Right cardiac atrium (tissue), 5 donors: ENCODE results near the gene PEX6. TPM values are rescaled to one million over a fixed set of nuclear protein-coding genes. Genes with fewer than 3 reads are reported as not detected.
A peak's percentile ranks its signal among the peaks of the same experiment; 100 is the strongest.

ENCODE experiments used
- ATAC-seq, 2 donors: fragments of 200-7000 bp; cut with Tn5 transposase; one replicate each; pipeline versions ENCODE4 v1.8.0 to v1.9.1; 2020; ENCODE audit warnings: moderate library complexity in 2 of 2, mild to moderate bottlenecking in 1 of 2
- DNase-seq, 3 donors: peaks; one replicate each; pipeline ENCODE4 v3.0.0-alpha.2; 2020
- H3K27ac ChIP-seq: one replicate; pipeline ENCODE4 v1.5.1; 2013; ENCODE audit warnings: mild to moderate bottlenecking, low read length, control low read depth, moderate library complexity
- H3K27me3 ChIP-seq: one replicate; pipeline ENCODE4 v1.6.1; 2013; ENCODE audit not compliant: control insufficient read depth, insufficient read depth
- H3K4me1 ChIP-seq: one replicate; pipeline ENCODE4 v1.6.1; 2013; ENCODE audit warnings: low read length; ENCODE audit not compliant: control insufficient read depth, insufficient read depth
- H3K4me3 ChIP-seq: one replicate; pipeline ENCODE4 v1.5.1; 2013; ENCODE audit warnings: low read length, control low read depth
- H3K9me3 ChIP-seq: one replicate; pipeline ENCODE4 v1.6.1; 2013; ENCODE audit warnings: low read length; ENCODE audit not compliant: control insufficient read depth
- WGBS: extraction: QIAGEN DNeasy Blood & Tissue Kit; methylation state at CpG from one replicate; pipeline ENCODE4 v1.1.7; 2013; 5-methylcytosine and 5-hydroxymethylcytosine counted together
- intact Hi-C, 4 donors: fragments of 100-400 bp; cut with DNase I; formaldehyde crosslinking; loops; one replicate each; pipeline versions ENCODE4 v1.11.0 to v1.14.0; 2022 to 2023
- polyA plus RNA-seq: library from polyadenylated mRNA; stranded (reverse); fragments of 200-250 nt; gene quantifications from one replicate; pipeline ENCODE4 v1.2.3, GENCODE V29; 2013
- total RNA-seq, 4 donors: library from RNA; stranded (reverse); fragmentation: NEBNext Ultra II Directional; extraction: Animal tissue kit (Norgen Biotek cat#: 25700); gene quantifications; one replicate each; pipeline ENCODE4 v1.2.1, GENCODE V29; 2021
- donor health status: healthy with polysubstance abuse.
- donor health status: DM: no; HTN: yes; CAD: no.
- donor health status: DM: no; HTN: no; CAD: no.
- donor health status: DM: no; HTN: yes; CAD: no; lungs with severe emphysema.
- donor health status: DM: yes; HTN: yes; CAD: no.

The PEX6 gene
- total and polyA plus RNA-seq, 5 donors = 16.1 to 30.8 (median 17.9) TPM

DNA sequence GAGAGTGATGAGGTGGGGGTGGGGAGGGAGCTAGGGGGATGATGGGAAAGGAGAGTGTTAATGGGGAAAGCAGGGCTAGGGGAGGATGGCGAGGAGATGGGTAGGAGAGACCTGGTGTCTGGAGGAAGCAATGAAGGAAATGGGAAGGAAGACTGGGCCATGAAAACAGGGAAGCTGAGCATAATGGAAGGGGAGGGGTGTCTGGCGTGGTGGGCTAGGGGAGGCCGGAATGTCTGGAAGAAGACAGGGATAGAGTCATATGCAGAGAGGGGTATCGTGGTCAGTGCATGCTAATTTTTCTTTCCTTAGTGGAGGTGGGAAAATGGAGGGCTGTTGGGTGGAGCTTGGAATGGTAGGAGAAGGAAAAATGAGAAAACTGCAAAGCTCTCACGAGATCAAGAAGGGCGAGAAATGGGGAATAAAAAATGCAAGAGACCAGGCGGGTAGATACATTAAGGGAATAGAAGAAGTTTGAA lies 35.5 kb upstream of the PEX6 start:
- H3K4me1 ChIP-seq = peaks cover 3% of the 10 kb centered on the region
- intact Hi-C loops = loop anchor here in 2 of 4 donors (5.0 kb wide), 2 partner anchors 38 to 128 kb away; partner anchors contain the start of gene CUL7 (in 1 of the 2)
- no peaks in the 10 kb centered on the region for H3K27me3 ChIP-seq
- ATAC-seq = no peak
- peak overlapping the region; percentile 49 for H3K4me3 ChIP-seq
- WGBS = under 1% methylated on average over 7 of the region's 7 CpGs
- H3K9me3 ChIP-seq = no peaks in the 10 kb centered on the region
- peak overlapping the region; percentile 28 for H3K27ac ChIP-seq
- DNase-seq = no peak

DNA sequence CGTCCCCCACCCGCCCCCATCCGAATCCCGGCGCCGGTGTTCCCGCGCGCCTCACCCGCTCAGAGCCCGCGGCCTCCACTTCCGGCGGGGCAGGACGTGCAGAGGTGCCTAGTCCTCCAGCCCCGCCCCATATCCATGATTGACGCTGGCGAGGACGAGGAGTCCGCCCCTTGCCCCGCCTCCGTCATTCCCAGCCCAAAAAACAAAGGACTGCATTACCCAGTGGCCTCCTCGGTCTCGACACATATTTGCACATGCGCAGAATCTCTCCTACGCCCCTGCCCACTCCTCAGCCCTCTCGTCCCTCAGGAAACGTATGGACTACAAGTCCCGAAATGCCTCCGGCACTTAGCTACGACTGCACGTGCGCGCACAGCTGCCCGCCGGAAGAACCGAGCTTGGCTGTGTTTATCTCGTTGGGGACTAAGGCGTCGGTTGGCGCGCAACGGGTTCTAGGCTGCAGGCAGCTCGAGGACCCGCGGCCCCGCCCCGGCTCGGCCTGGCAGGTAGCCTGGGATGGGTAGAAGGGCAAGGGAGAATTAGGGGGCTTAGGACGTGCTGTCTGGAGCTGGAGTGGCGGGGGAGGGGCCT lies 35.0 kb upstream of the PEX6 start, which contains the start of the genes KLHDC3 and MEA1:
KLHDC3 (plus strand) TSS at position 407 of the 591 bp plus-strand sequence. CDS start 2,944 bp downstream, outside the sequence.
MEA1 (minus strand) TSS at position 104 of the 591 bp plus-strand sequence. CDS start 133 bp downstream, outside the sequence.
- no peaks in the 10 kb centered on the region for H3K27me3 ChIP-seq
- peak within 1 kb of the TSS; percentile 59 for H3K27ac ChIP-seq
- ATAC-seq (peak; percentile 96 to 97), DNase-seq (peak; percentile 99)
- intact Hi-C loops = loop anchor here in 2 of 4 donors (5.0 kb wide), 2 partner anchors 38 to 128 kb away; partner anchors contain the start of gene CUL7 (in 1 of the 2)
- peaks cover 3% of the 10 kb centered on the region for H3K4me1 ChIP-seq
- WGBS = under 1% methylated on average over 51 of the region's 51 CpGs
- H3K9me3 ChIP-seq = no peaks in the 10 kb centered on the region
- peak within 1 kb of the TSS; percentile 78 for H3K4me3 ChIP-seq

DNA sequence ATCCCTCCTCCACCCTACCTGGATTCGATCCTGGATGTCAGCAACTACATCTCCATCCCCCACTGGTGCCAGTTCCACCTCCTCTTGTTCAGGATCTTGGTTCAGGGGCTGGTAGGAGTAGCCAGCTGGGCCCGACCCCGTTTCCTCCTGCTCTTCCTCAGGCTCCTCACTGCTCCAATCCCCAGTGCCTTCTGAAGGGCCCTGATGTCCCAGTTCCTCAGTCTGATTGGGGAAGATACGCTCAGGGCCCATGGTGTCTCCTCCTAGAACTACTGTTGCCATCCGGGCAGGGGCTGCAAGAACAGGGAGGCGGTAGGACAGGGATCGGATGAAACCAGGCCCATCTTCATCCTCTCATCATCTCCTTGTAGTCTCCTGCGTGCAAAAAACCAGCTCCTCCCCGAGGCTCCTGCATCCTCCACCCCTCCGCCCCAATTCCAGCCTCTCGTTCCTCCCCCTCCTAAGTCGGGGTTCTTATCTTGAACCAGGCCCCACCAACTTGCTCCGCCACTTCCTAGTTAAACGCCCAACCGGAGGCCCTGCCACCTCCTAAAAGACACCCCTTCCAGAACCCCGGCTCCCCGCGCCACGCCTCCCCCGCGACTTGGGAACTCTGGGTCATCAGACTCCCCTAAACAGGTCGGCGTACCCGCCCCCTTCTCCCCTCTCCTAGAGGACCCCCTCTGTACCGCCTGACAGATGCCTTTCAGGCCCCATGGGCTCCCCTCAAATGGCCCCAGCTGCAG lies 34.3 kb upstream of the PEX6 start:
- DNase-seq = no peak
- 3% methylated on average over 25 of the region's 25 CpGs for WGBS
- Histone ChIP-seq H3K27ac (peak overlapping the region; percentile 59), H3K4me3 (peak overlapping the region; percentile 78), H3K9me3 (no peaks in the 10 kb centered on the region), H3K4me1 (peaks cover 3% of the 10 kb centered on the region), H3K27me3 (no peaks in the 10 kb centered on the region)
- peak in 1 of 2 donors; percentile 49 for ATAC-seq
- intact Hi-C loops = loop anchor here in 2 of 4 donors (5.0 kb wide), 2 partner anchors 39 to 129 kb away; partner anchors contain the start of gene CUL7 (in 1 of the 2)

DNA sequence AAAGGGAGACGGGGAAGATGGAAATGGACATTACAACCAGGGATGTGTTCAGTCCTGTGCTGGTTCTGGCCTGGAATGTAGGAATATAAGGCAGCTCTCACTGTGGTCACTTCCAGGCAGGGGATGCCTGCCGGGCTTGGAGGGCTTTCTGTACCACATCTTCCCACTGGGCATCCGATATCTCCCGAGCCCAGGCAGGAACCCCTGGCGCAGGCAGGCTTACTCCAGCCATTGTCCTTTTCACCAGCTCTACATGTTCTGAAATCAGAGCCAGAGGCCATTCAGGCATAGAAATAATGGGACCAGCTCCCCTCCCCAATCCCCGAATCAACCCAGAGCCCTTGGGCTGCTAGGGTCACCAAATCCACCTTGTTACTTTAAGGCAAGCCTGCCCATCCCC lies 33.4 kb upstream of the PEX6 start:
- Histone ChIP-seq H3K4me3 (no peak overlapping the region), H3K27me3 (no peaks in the 10 kb centered on the region), H3K4me1 (peaks cover 3% of the 10 kb centered on the region), H3K9me3 (no peaks in the 10 kb centered on the region), H3K27ac (no peak overlapping the region)
- no peak for DNase-seq
- ATAC-seq = no peak
- WGBS = 72% methylated on average over 6 of the region's 6 CpGs
- intact Hi-C loops = loop anchor here in 2 of 4 donors (5.0 kb wide), 2 partner anchors 40 to 130 kb away; partner anchors contain the start of gene CUL7 (in 1 of the 2)

DNA sequence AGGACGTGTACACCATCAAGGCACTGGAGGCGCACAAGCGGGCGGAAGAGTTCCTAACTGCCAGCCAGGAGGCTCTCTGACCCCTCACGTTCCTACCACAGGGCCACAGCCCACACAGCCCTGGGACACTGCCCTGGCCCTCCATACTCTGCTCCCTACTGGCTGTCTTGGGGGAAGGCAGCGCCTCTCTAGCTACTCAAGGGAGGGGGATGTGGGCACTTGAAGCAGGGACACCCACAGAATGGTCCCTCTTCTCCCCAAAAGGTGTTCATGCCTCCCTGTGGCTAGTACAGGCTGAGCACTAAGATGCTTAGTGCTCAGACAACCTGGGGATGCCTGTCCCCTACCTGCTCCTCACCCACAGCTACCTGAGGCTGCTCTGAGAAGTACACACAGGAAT lies 32.2 kb upstream of the PEX6 start:
- Histone ChIP-seq H3K4me1 (peaks cover 3% of the 10 kb centered on the region), H3K27ac (no peak overlapping the region), H3K4me3 (no peak overlapping the region), H3K27me3 (no peaks in the 10 kb centered on the region), H3K9me3 (no peaks in the 10 kb centered on the region)
- DNase-seq = no peak
- intact Hi-C loops = loop anchor here in 2 of 4 donors (5.0 kb wide), 2 partner anchors 41 to 131 kb away; partner anchors contain the start of gene CUL7 (in 1 of the 2)
- 76% methylated on average over 6 of the region's 6 CpGs for WGBS
- ATAC-seq = no peak

- H3K9me3 ChIP-seq = no peaks in the 10 kb centered on the region
- WGBS = 58% methylated on average over 6 of the region's 6 CpGs
These were observed 30.1 kb upstream of the PEX6 start for GRCh38 chr6:43009124-43009523.

DNA sequence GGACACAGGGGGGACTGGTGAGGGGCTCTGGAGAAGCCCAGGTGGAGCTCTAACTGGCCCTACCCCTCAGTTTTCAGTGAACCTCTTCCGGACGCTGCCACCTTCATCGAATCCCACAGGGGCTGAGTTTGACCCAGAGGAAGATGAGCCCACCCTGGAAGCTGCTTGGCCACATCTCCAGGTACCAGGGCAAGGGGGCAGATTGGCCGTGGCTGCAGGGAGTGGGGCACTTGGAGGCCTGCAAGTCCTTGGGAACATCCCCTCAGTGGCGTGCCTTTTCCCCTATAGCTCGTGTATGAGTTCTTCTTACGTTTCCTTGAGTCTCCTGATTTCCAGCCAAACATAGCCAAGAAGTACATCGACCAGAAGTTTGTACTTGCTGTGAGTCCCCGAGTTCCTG lies 28.1 kb upstream of the PEX6 start:
- H3K27ac ChIP-seq = no peak overlapping the region
- ATAC-seq (no peak), DNase-seq (no peak)
- H3K4me1 ChIP-seq = no peaks in the 10 kb centered on the region
- intact Hi-C loops = loop anchor here in 2 of 4 donors (10.0 kb wide), 1 partner anchor 138 kb away; no protein-coding TSS in a partner anchor
- no peaks in the 10 kb centered on the region for H3K9me3 ChIP-seq
- no peak overlapping the region for H3K4me3 ChIP-seq
- 91% methylated on average over 9 of the region's 9 CpGs for WGBS
- H3K27me3 ChIP-seq = no peaks in the 10 kb centered on the region

More at GRCh38 chr6:43009124-43009523, 30.1 kb upstream of the PEX6 start:
- DNase-seq = peak; percentile 41 to 76 (median 73)
- ATAC-seq = no peak
- H3K27ac ChIP-seq = peak overlapping the region; percentile 43
- intact Hi-C loops = loop anchor here in 3 of 4 donors (2.0 to 10.0 kb wide), 2 partner anchors 136 kb away; no protein-coding TSS in a partner anchor
- no peak overlapping the region for H3K4me3 ChIP-seq
- H3K27me3 ChIP-seq = no peaks in the 10 kb centered on the region
- H3K4me1 ChIP-seq = peaks cover 3% of the 10 kb centered on the region

GRCh38 chr6:43006251-43006650 lies 27.3 kb upstream of the PEX6 start:
- H3K27me3 ChIP-seq = no peaks in the 10 kb centered on the region
- H3K9me3 ChIP-seq = no peaks in the 10 kb centered on the region
- no peak for ATAC-seq
- no peak overlapping the region for H3K27ac ChIP-seq
- 92% methylated on average over 11 of the region's 11 CpGs for WGBS
- DNase-seq = no peak
- no peaks in the 10 kb centered on the region for H3K4me1 ChIP-seq
- H3K4me3 ChIP-seq = no peak overlapping the region
- intact Hi-C loops = loop anchor here in 2 of 4 donors (10.0 kb wide), 1 partner anchor 139 kb away; no protein-coding TSS in a partner anchor

DNA sequence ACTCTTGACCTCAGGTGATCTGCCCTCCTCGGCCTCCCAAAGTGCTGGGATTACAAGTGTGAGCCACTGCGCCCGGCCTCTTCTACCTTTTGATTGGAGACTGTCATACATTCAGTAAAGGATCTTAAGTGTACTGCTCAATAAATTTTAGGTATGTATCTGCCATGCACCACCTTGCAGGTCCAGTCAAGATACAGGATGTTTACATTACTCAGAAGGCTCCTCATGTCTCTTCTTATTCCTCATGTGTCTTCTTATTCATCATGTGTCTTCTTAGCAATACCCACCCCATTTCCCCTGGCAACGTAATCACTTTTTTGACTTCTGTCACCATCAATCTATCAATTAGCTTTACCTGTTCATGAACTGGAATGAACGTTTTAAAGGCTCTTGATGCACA lies 26.9 kb upstream of the PEX6 start:
- no peak for ATAC-seq
- H3K9me3 ChIP-seq = no peaks in the 10 kb centered on the region
- intact Hi-C loops = loop anchor here in 2 of 4 donors (10.0 kb wide), 1 partner anchor 139 kb away; no protein-coding TSS in a partner anchor
- DNase-seq = no peak
- no peak overlapping the region for H3K4me3 ChIP-seq
- H3K4me1 ChIP-seq = no peaks in the 10 kb centered on the region
- no peaks in the 10 kb centered on the region for H3K27me3 ChIP-seq
- no peak overlapping the region for H3K27ac ChIP-seq
- 88% methylated on average over 5 of the region's 5 CpGs for WGBS

- ATAC-seq = no peak
- 93% methylated on average over 8 of the region's 8 CpGs for whole genome bisulfite sequencing
- no peak for DNase-seq
- intact Hi-C loops = loop anchor here in 2 of 4 donors (10.0 kb wide), 1 partner anchor 143 kb away; no protein-coding TSS in a partner anchor
- H3K9me3 ChIP-seq = no peaks in the 10 kb centered on the region
- H3K27me3 ChIP-seq = no peaks in the 10 kb centered on the region
- no peaks in the 10 kb centered on the region for H3K4me1 ChIP-seq
- no peak overlapping the region for H3K27ac ChIP-seq
- no peak overlapping the region for H3K4me3 ChIP-seq
These were observed 22.9 kb upstream of the PEX6 start for GRCh38 chr6:43001843-43002242.
